Keratinocyte (primary cell): ENCODE measurements around the gene MUC5B. TPM values are rescaled to one million over a fixed set of nuclear protein-coding genes. Genes with fewer than 3 reads are reported as not detected.
A peak's percentile ranks its signal among the peaks of the same experiment; 100 is the strongest.

ENCODE experiments used
- DNase-seq: peaks from one replicate; pipeline ENCODE4 v3.0.0-alpha.2; 2011; ENCODE audit warnings: low read depth, missing footprints, low spot score
- FAIRE-seq: peaks from 2 replicates; lab custom pipeline; 2011; peaks lifted over from hg19 to GRCh38; lab: Jason Lieb, UNC
- H2AFZ ChIP-seq: 2 replicates; pipeline ENCODE4 v1.6.0; 2012; ENCODE audit warnings: low read length, control low read depth, inconsistent platforms; ENCODE audit not compliant: control insufficient read depth
- H3K27ac ChIP-seq: 2 replicates; pipeline ENCODE4 v1.5.1; 2011; ENCODE audit warnings: low read length; ENCODE audit not compliant: control insufficient read depth, insufficient read depth
- H3K27me3 ChIP-seq: 3 replicates; pipeline ENCODE4 v1.6.0; 2011; ENCODE audit warnings: low read length; ENCODE audit not compliant: control insufficient read depth, insufficient read depth; ENCODE audit errors: extremely low read depth
- H3K36me3 ChIP-seq, 2 experiments: 2 replicates in 1 of 2; 3 replicates in 1 of 2; pipeline ENCODE4 v1.5.1; 2011; ENCODE audit warnings: low read length in 2 of 2, mild to moderate bottlenecking in 1 of 2; ENCODE audit not compliant: control insufficient read depth in 2 of 2, insufficient read depth in 2 of 2; ENCODE audit errors: extremely low read depth in 1 of 2
- H3K4me1 ChIP-seq: 3 replicates; pipeline ENCODE4 v1.5.1; 2011; ENCODE audit warnings: low read length; ENCODE audit not compliant: control insufficient read depth, insufficient read depth; ENCODE audit errors: extremely low read depth
- H3K4me2 ChIP-seq: 3 replicates; pipeline ENCODE4 v1.6.0; 2011; ENCODE audit warnings: low read depth, low read length; ENCODE audit not compliant: control insufficient read depth, insufficient read depth; ENCODE audit errors: extremely low read depth
- H3K4me3 ChIP-seq, 3 experiments: fragments of 200-600 bp in 1 of 3; sonication (generic) in 1 of 3; 2 replicates in 2 of 3; 3 replicates in 1 of 3; pipeline ENCODE4 v1.5.1; 2011 to 2016; ENCODE audit warnings: low read length in 3 of 3, mild to moderate bottlenecking in 3 of 3, control low read depth in 2 of 3, inconsistent platforms in 1 of 3, low read depth in 1 of 3, mixed read lengths in 1 of 3, mixed run types in 1 of 3, moderate library complexity in 1 of 3; ENCODE audit not compliant: control insufficient read depth in 2 of 3, insufficient read depth in 2 of 3; ENCODE audit errors: extremely low read depth in 1 of 3
- H3K79me2 ChIP-seq: 2 replicates; pipeline ENCODE4 v1.6.0; 2012; ENCODE audit warnings: low read length; ENCODE audit not compliant: control insufficient read depth, insufficient read depth
- H3K9ac ChIP-seq: 3 replicates; pipeline ENCODE4 v1.6.0; 2011; ENCODE audit warnings: low read length; ENCODE audit not compliant: control insufficient read depth, insufficient read depth; ENCODE audit errors: extremely low read depth
- H3K9me1 ChIP-seq: 3 replicates; pipeline ENCODE4 v1.6.0; 2011; ENCODE audit warnings: low read length; ENCODE audit not compliant: control insufficient read depth, insufficient read depth; ENCODE audit errors: extremely low read depth
- H3K9me3 ChIP-seq: 2 replicates; pipeline ENCODE4 v1.5.1; 2012; ENCODE audit warnings: low read depth, low read length; ENCODE audit not compliant: control insufficient read depth
- H4K20me1 ChIP-seq: 3 replicates; pipeline ENCODE4 v1.6.0; 2011; ENCODE audit warnings: low read length; ENCODE audit not compliant: control insufficient read depth, insufficient read depth; ENCODE audit errors: extremely low read depth
- CTCF ChIP-seq, 3 experiments: IDR thresholded peaks in 1 of 3; conservative IDR thresholded peaks in 1 of 3; optimal IDR thresholded peaks in 1 of 3; 2 replicates in 2 of 3; 3 replicates in 1 of 3; pipeline versions ENCODE3 to v1.5.1; 2011; ENCODE audit warnings: low read length in 3 of 3, mild to moderate bottlenecking in 3 of 3, moderate library complexity in 2 of 3, control low read depth in 1 of 3, inconsistent platforms in 1 of 3; ENCODE audit not compliant: insufficient read depth in 2 of 3; ENCODE audit errors: extremely low read depth in 1 of 3
- EZH2 ChIP-seq: IDR thresholded peaks from one replicate; pipeline ENCODE4 v1.6.1; 2012; ENCODE audit warnings: inconsistent platforms, mild to moderate bottlenecking, low read length, moderate library complexity
- dilution Hi-C: fragments of 300-500 bp; cut with MboI; formaldehyde crosslinking; loops from one replicate; pipeline ENCODE4 v1.7.0; 2020; ENCODE audit warnings: low sequenced_read_pairs; ENCODE audit not compliant: extremely low pct_ligation_motif_present
- polyA plus RNA-seq, 5 experiments: library from polyadenylated mRNA; depleted of rRNA in 3 of 5; stranded (reverse) in 3 of 5; stranded (forward) in 1 of 5; unstranded in 1 of 5; fragments of >200 nt; gene quantifications; 1 replicate in 1 of 5; 2 replicates in 3 of 5; 3 replicates in 1 of 5; pipeline versions ENCODE4 v1.2.1 to v1.2.3, GENCODE V29; 2011 to 2012; ENCODE audit warnings: missing spikeins in 2 of 5, low read depth in 1 of 5, low replicate concordance in 1 of 5

MUC5B gene
- polyA plus RNA-seq, 1 donor (not counting 4 experiments of a cell fraction or from before 2014, with no cell fraction given) = not detected

- dilution Hi-C loops = no loop called here
- TF ChIP-seq CTCF (optimal IDR thresholded peaks at IDR 0.05 in 1 of 3, IDR thresholded peaks at IDR 0.05 in 1 of 3, conservative IDR thresholded peaks at IDR 0.05 in 1 of 3; ENCODE audit: extremely low read depth in 1 of 3, insufficient read depth in 2 of 3, low read length in 3 of 3) (peak in 2 of 3 experiments; percentile 40 to 45), EZH2 (peak; percentile 40)
- no peaks in the 10 kb centered on the region for H3K4me1 ChIP-seq
- H3K9me3 ChIP-seq = no peaks in the 10 kb centered on the region
- H3K27me3 ChIP-seq = peaks cover 34% of the 10 kb centered on the region
- no peak overlapping the region for H2AFZ ChIP-seq
- H3K36me3 ChIP-seq = no peaks in the 10 kb centered on the region
- FAIRE-seq (no peak), DNase-seq (no peak)
- no peaks in the 10 kb centered on the region for H4K20me1 ChIP-seq
- no peak overlapping the region for H3K4me3 ChIP-seq
- H3K4me2 ChIP-seq = no peak overlapping the region
- no peak overlapping the region for H3K9ac ChIP-seq
- H3K27ac ChIP-seq = no peak overlapping the region
- H3K9me1 ChIP-seq = no peaks in the 10 kb centered on the region
- no peaks in the 10 kb centered on the region for H3K79me2 ChIP-seq
These were observed 7.9 kb downstream of the MUC5B start for GRCh38 chr11:1230456-1231395.

GRCh38 chr11:1231396-1232020 lies 8.6 kb downstream of the MUC5B start:
- Histone ChIP-seq H3K9me1 (no peaks in the 10 kb centered on the region), H3K36me3 (no peaks in the 10 kb centered on the region), H3K9me3 (no peaks in the 10 kb centered on the region), H2AFZ (no peak overlapping the region), H3K9ac (no peak overlapping the region), H4K20me1 (no peaks in the 10 kb centered on the region), H3K4me1 (no peaks in the 10 kb centered on the region), H3K27ac (no peak overlapping the region), H3K79me2 (no peaks in the 10 kb centered on the region), H3K4me2 (no peak overlapping the region), H3K27me3 (peaks cover 34% of the 10 kb centered on the region), H3K4me3 (no peak overlapping the region)
- FAIRE-seq = no peak
- TF ChIP-seq EZH2 (no peak), CTCF (optimal IDR thresholded peaks at IDR 0.05 in 1 of 3, IDR thresholded peaks at IDR 0.05 in 1 of 3, conservative IDR thresholded peaks at IDR 0.05 in 1 of 3; ENCODE audit: extremely low read depth in 1 of 3, insufficient read depth in 2 of 3, low read length in 3 of 3) (no peak)
- dilution Hi-C loops = no loop called here
- DNase-seq = no peak
